CD4-positive, CD25-positive, alpha-beta regulatory T cell (primary cell): ENCODE data around the gene UMAD1. TPM values are rescaled to one million over a fixed set of nuclear protein-coding genes. Genes with fewer than 3 reads are reported as not detected.

Experiments used
- ATAC-seq, 2 donors: fragments of 150-1000 bp; cut with Tn5 transposase; one replicate each; pipeline ENCODE4 v1.10.0; 2021; ENCODE audit warnings: low read depth in 2 of 2, moderate number of reproducible peaks in 2 of 2, moderate library complexity in 1 of 2
- DNase-seq, 3 donors: peaks; one replicate each; pipeline versions ENCODE4 v3.0.0 to v3.0.0-alpha.2; 2012 to 2022; ENCODE audit warnings: mixed read lengths in 1 of 3
- H3K27ac ChIP-seq: one replicate; pipeline ENCODE4 v1.7.0; 2013; ENCODE audit warnings: mild to moderate bottlenecking, low read length; ENCODE audit not compliant: insufficient read depth, poor library complexity, severe bottlenecking
- H3K27me3 ChIP-seq: one replicate; pipeline ENCODE4 v1.7.0; 2013; ENCODE audit warnings: low read length; ENCODE audit not compliant: control insufficient read depth, insufficient read depth
- H3K36me3 ChIP-seq: one replicate; pipeline ENCODE4 v1.7.0; 2013; ENCODE audit warnings: mild to moderate bottlenecking, low read length, moderate library complexity; ENCODE audit not compliant: control insufficient read depth, insufficient read depth
- H3K4me1 ChIP-seq: 2 replicates; pipeline ENCODE4 v1.7.0; 2013; ENCODE audit warnings: mild to moderate bottlenecking, low read length; ENCODE audit not compliant: insufficient read depth, control insufficient read depth, poor library complexity, severe bottlenecking
- H3K4me3 ChIP-seq: one replicate; pipeline ENCODE4 v1.7.0; 2013; ENCODE audit warnings: low read depth, mild to moderate bottlenecking, low read length, moderate library complexity
- H3K9me3 ChIP-seq, 2 experiments: 1 replicate in 1 of 2; 2 replicates in 1 of 2; pipeline ENCODE4 v1.7.0; 2013; ENCODE audit warnings: low read length in 2 of 2, mild to moderate bottlenecking in 1 of 2, moderate library complexity in 1 of 2; ENCODE audit not compliant: control insufficient read depth in 2 of 2
- H3K27ac Mint-ChIP-seq, 3 donors: one replicate each; pipeline ENCODE4 v1.8.0; 2020 to 2022; ENCODE audit warnings: mild to moderate bottlenecking in 3 of 3, mixed read lengths in 3 of 3, moderate library complexity in 2 of 3
- H3K27me3 Mint-ChIP-seq: one replicate; pipeline ENCODE4 v1.8.0; 2022; ENCODE audit warnings: mild to moderate bottlenecking, mixed read lengths
- H3K36me3 Mint-ChIP-seq: one replicate; pipeline ENCODE4 v1.8.0; 2020; ENCODE audit warnings: mixed read lengths
- H3K4me1 Mint-ChIP-seq, 4 donors: one replicate each; pipeline ENCODE4 v1.8.0; 2020 to 2022; ENCODE audit warnings: mixed read lengths in 4 of 4, mild to moderate bottlenecking in 1 of 4
- H3K4me3 Mint-ChIP-seq, 4 donors: one replicate each; pipeline ENCODE4 v1.8.0; 2020 to 2022; ENCODE audit warnings: mild to moderate bottlenecking in 4 of 4, mixed read lengths in 4 of 4, moderate library complexity in 3 of 4
- H3K9me3 Mint-ChIP-seq, 7 donors: one replicate each; pipeline ENCODE4 v1.8.0; 2020 to 2022; ENCODE audit warnings: mixed read lengths in 7 of 7, mild to moderate bottlenecking in 3 of 7, moderate library complexity in 2 of 7
- polyA plus RNA-seq, 4 donors: library from polyadenylated mRNA; unstranded; fragments of 300-500 nt; fragmentation: Illumina TruSeq; gene quantifications; one replicate each; pipeline ENCODE4 v1.2.3, GENCODE V29; 2021
- total RNA-seq: library from RNA; stranded (reverse); gene quantifications from one replicate; pipeline ENCODE4 v1.2.3, GENCODE V29; 2022

The UMAD1 gene
- total and polyA plus RNA-seq, 5 donors from 2014 or later = 21.5 to 37.3 (median 31.9) TPM

DNA sequence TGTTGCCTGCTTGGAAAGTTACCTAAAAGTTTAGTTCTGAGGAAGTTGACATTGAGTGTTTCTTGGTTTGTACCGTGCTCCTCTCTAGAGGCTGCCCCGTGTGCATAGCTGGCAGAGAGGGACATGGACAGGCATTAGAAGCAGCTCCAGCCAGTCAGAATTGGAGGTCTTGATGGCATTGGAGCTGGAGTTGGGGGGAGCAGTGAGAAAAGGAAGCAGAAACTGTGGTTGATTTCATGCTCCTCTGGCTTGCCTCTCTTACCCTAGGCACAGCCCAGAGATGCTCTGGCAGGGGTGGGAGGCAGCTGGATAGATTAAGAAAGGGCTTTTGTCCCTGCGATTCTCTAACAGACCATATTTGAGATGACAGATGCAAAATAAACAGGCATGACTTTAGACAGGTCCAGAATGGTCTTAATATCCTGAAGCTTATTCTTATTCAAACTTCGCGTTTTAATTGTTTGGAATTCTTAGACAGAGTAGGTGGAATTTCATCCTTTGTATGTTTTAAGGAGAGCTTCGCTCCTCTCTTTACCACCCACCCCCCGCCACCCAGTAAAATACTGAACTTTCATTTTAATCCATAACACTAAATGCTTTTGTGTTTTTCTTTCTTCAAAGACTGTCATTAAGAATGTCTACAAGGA lies 254.6 kb downstream of the UMAD1 start:
- Mint-ChIP-seq H3K27me3 (no peaks in the 10 kb centered on the region), H3K27ac (no peak overlapping the region), H3K4me3 (no peak overlapping the region), H3K4me1 (no peaks in the 10 kb centered on the region), H3K9me3 (peaks cover 0 to 3% (median 0%) of the 10 kb centered on the region in 7 donors), H3K36me3 (peaks cover 15% of the 10 kb centered on the region)
- Histone ChIP-seq H3K9me3 (no peaks in the 10 kb centered on the region), H3K27ac (no peak overlapping the region), H3K36me3 (no peaks in the 10 kb centered on the region), H3K4me3 (no peak overlapping the region), H3K27me3 (no peaks in the 10 kb centered on the region), H3K4me1 (no peaks in the 10 kb centered on the region)
- no peak for ATAC-seq
- DNase-seq = no peak

DNA sequence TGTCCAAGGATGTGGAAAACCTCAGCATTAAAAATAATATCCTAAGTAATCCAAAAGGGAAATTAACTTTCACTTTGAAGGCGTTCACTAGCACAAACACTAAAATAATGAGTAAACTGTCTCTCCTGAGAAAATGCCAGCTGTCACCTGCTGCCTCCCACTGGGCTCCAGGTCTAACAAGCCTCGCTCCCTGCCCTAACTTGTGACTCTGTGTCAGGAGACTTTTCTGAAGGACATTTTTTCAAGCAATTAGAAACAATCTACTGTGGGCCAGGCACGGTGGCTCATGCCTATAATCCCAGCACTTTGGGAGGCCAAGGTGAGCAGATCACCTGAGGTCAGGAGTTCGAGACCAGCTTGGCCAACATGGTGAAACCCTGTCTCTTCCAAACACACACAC lies 255.2 kb downstream of the UMAD1 start:
- no peaks in the 10 kb centered on the region for H3K4me1 Mint-ChIP-seq
- no peak overlapping the region for H3K4me3 Mint-ChIP-seq
- no peak overlapping the region for H3K4me3 ChIP-seq
- no peaks in the 10 kb centered on the region for H3K27me3 Mint-ChIP-seq
- no peaks in the 10 kb centered on the region for H3K36me3 ChIP-seq
- no peak for DNase-seq
- peaks cover 0 to 3% (median 0%) of the 10 kb centered on the region in 7 donors for H3K9me3 Mint-ChIP-seq
- no peak overlapping the region for H3K27ac ChIP-seq
- no peaks in the 10 kb centered on the region for H3K27me3 ChIP-seq
- H3K9me3 ChIP-seq = no peaks in the 10 kb centered on the region
- no peak for ATAC-seq
- H3K36me3 Mint-ChIP-seq = peaks cover 9% of the 10 kb centered on the region
- H3K4me1 ChIP-seq = no peaks in the 10 kb centered on the region
- no peak overlapping the region for H3K27ac Mint-ChIP-seq

DNA sequence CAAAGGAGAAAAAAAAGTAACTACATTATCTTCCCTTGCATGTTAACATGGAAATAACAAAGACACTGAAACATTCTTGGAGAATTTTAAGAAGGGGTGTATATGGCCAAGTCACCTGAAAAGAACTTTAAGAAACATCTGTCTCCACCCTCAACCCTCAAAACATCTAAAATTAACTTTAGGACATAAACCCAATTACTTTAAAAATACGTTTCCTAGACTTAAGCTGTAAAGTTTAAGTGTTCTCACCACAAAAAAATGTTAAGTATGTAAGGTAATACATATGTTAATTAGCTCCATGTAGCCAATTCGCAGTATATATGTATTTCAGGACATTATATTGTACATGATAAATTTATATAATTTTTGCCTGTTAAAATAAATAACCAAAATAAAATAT lies 257.0 kb downstream of the UMAD1 start:
- Mint-ChIP-seq H3K4me1 (no peaks in the 10 kb centered on the region), H3K9me3 (peaks cover 0 to 1% (median 0%) of the 10 kb centered on the region in 7 donors), H3K27ac (no peak overlapping the region), H3K27me3 (no peaks in the 10 kb centered on the region), H3K36me3 (peaks cover 6% of the 10 kb centered on the region), H3K4me3 (no peak overlapping the region)
- Histone ChIP-seq H3K9me3 (no peaks in the 10 kb centered on the region), H3K27ac (no peak overlapping the region), H3K4me3 (no peak overlapping the region), H3K4me1 (no peaks in the 10 kb centered on the region), H3K27me3 (no peaks in the 10 kb centered on the region), H3K36me3 (no peaks in the 10 kb centered on the region)
- DNase-seq = no peak
- no peak for ATAC-seq

DNA sequence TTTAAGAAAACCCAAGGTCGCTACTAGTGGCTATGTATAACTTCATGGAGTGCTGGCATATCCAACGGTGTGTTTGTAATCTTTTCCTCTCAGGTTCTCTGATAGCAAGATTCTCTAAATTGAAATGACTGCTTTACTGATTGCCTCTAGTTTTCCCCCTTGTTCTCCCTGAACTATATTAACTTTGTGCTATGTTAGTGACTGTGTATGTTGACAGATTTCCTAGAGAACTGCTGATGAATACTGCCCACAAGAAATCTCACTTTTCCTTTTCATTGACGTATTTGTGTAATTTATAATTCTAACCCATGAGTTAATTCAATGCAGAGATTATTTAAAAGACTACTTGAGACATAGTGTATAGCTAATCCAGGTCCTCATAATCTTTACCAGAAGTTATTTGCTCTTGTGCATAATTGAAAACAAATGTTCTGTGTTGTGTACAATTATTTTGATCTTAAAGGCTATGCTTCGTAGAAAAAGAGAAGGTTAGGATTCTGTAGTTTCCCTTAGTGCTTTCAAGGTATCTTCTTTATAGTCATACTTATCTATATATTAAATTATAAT lies 257.5 kb downstream of the UMAD1 start:
- Mint-ChIP-seq H3K27ac (no peak overlapping the region), H3K4me3 (no peak overlapping the region), H3K4me1 (no peaks in the 10 kb centered on the region), H3K36me3 (peaks cover 6% of the 10 kb centered on the region), H3K9me3 (peaks cover 0 to 2% (median 0%) of the 10 kb centered on the region in 7 donors), H3K27me3 (no peaks in the 10 kb centered on the region)
- H3K27me3 ChIP-seq = no peaks in the 10 kb centered on the region
- DNase-seq (no peak), ATAC-seq (no peak)
- H3K27ac ChIP-seq = no peak overlapping the region
- H3K4me3 ChIP-seq = no peak overlapping the region
- H3K4me1 ChIP-seq = no peaks in the 10 kb centered on the region
- H3K36me3 ChIP-seq = no peaks in the 10 kb centered on the region
- H3K9me3 ChIP-seq = no peaks in the 10 kb centered on the region

DNA sequence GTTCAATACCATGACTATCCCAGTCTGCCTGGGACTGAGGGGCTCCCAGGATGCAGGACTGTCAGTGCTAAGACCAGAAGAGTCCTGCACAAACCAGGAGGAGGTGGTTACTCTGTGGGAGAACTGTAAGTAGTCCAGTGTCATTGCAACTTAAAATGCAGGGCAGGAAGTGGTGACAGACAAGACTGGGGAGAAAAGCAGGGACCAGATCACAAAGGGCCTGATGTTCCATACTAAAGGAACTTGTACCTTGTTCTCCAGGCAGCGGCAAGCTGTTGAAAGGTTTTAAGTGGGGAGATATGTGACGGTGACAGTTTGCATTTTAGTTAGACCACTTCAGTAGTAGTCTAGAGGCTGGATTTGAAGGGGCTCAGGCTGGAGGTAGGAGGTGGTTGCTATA lies 262.3 kb downstream of the UMAD1 start:
- ATAC-seq = no peak

DNA sequence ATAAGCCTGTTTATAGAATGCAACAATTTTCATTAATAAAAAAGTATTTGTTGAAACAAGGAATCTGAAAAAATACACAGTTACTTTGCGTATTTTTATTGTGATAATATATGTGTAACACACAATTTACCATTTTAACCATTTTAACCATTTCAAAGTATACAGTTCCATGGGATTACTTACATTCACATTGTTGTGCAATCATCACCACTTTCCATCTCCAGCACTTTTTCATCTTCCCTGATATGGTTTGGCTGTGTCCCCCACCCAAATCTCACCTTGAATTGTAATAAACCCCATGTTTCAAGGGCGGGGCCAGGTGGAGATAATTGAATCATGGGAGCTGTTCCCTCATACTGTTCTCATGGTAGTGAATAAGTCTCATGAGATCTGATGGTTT lies 266.8 kb downstream of the UMAD1 start:
- ATAC-seq (no peak), DNase-seq (no peak)
- H3K27me3 ChIP-seq = no peaks in the 10 kb centered on the region
- H3K36me3 Mint-ChIP-seq = peaks cover 6% of the 10 kb centered on the region
- no peaks in the 10 kb centered on the region for H3K4me1 Mint-ChIP-seq
- no peak overlapping the region for H3K27ac ChIP-seq
- H3K27me3 Mint-ChIP-seq = no peaks in the 10 kb centered on the region
- H3K4me3 ChIP-seq = no peak overlapping the region
- no peaks in the 10 kb centered on the region for H3K9me3 ChIP-seq
- no peaks in the 10 kb centered on the region for H3K4me1 ChIP-seq
- no peak overlapping the region for H3K4me3 Mint-ChIP-seq
- H3K27ac Mint-ChIP-seq = no peak overlapping the region
- peaks cover 0 to 6% (median under 1%) of the 10 kb centered on the region in 7 donors for H3K9me3 Mint-ChIP-seq
- no peaks in the 10 kb centered on the region for H3K36me3 ChIP-seq

More for the DNA sequence above, 262.3 kb downstream of the UMAD1 start:
- peak in 1 of 3 donors; percentile 18 for DNase-seq
- H3K27me3 Mint-ChIP-seq = no peaks in the 10 kb centered on the region
- peaks cover 0 to 5% (median 0%) of the 10 kb centered on the region in 7 donors for H3K9me3 Mint-ChIP-seq
- no peaks in the 10 kb centered on the region for H3K36me3 ChIP-seq
- peaks cover 6% of the 10 kb centered on the region for H3K36me3 Mint-ChIP-seq
- no peaks in the 10 kb centered on the region for H3K4me1 Mint-ChIP-seq
- no peak overlapping the region for H3K27ac Mint-ChIP-seq
- no peaks in the 10 kb centered on the region for H3K27me3 ChIP-seq
- no peak overlapping the region for H3K4me3 Mint-ChIP-seq
- H3K27ac ChIP-seq = no peak overlapping the region
- H3K9me3 ChIP-seq = no peaks in the 10 kb centered on the region
- H3K4me3 ChIP-seq = no peak overlapping the region
- no peaks in the 10 kb centered on the region for H3K4me1 ChIP-seq

DNA sequence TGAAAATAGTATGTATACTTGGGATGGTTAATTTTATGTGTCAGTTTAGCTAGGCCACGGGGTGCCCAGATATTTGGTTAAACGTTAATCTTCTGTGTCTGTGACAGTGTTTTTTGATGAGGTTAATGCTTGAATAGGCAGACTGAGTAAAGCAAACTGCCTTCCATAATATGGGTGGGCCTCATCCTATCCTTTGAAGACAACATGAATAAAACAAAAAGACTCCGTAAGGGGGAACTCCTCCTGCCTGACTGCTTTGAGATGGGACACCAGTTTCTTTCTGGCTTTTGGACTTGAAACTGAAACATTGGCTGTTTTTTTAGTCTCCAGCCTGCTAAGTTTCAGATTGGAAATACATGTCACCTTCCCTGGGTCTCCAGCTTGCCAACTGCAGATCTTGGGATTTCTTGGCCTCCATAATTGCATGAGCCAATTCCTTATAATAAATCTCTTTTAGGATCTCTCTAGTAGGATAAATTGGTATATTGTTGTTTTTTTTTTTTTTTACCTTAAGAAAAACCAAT lies 268.1 kb downstream of the UMAD1 start:
- ATAC-seq (no peak), DNase-seq (no peak)
- H3K36me3 ChIP-seq = no peaks in the 10 kb centered on the region
- H3K4me1 ChIP-seq = no peaks in the 10 kb centered on the region
- no peaks in the 10 kb centered on the region for H3K27me3 ChIP-seq
- H3K9me3 Mint-ChIP-seq = peaks cover 0 to 6% (median 0%) of the 10 kb centered on the region in 7 donors
- no peaks in the 10 kb centered on the region for H3K4me1 Mint-ChIP-seq
- peaks cover 6% of the 10 kb centered on the region for H3K36me3 Mint-ChIP-seq
- H3K4me3 ChIP-seq = no peak overlapping the region
- H3K9me3 ChIP-seq = no peaks in the 10 kb centered on the region
- H3K27ac Mint-ChIP-seq = no peak overlapping the region
- H3K27ac ChIP-seq = no peak overlapping the region
- no peaks in the 10 kb centered on the region for H3K27me3 Mint-ChIP-seq
- peak overlapping the region in 1 of 4 donors; percentile 45 for H3K4me3 Mint-ChIP-seq

DNA sequence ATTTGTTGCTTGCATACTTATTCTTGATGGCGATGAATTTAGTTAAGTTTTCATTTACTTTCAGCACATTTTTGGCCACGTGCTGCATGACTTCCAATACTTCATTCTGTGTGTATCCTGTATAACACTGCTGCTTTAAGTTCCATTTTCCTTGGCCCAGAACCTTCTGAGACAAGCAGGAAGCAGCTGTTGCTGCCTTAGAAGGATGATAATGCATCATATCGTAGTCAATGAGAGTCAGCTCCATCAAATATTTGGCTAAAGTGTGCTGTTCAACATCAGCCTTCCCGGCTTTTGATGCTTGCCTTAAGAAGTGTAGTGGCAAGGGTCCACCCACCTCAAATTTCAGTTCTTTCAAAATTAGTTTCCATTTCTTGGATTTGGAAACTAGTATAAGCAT lies 268.8 kb downstream of the UMAD1 start:
- H3K9me3 ChIP-seq = no peaks in the 10 kb centered on the region
- no peak for ATAC-seq
- no peaks in the 10 kb centered on the region for H3K27me3 Mint-ChIP-seq

More for the DNA sequence above, 268.8 kb downstream of the UMAD1 start:
- Mint-ChIP-seq H3K4me3 (no peak overlapping the region), H3K9me3 (peaks cover 0 to 6% (median 1%) of the 10 kb centered on the region in 7 donors), H3K36me3 (peaks cover 6% of the 10 kb centered on the region), H3K27ac (no peak overlapping the region), H3K4me1 (no peaks in the 10 kb centered on the region)
- H3K4me3 ChIP-seq = no peak overlapping the region
- H3K27ac ChIP-seq = no peak overlapping the region
- DNase-seq = no peak
- no peaks in the 10 kb centered on the region for H3K27me3 ChIP-seq
- no peaks in the 10 kb centered on the region for H3K36me3 ChIP-seq
- H3K4me1 ChIP-seq = no peaks in the 10 kb centered on the region
